GM18858 (cell line): ENCODE data around the gene CTF1.
A peak's percentile ranks its signal among the peaks of the same experiment; 100 is the strongest.
"Not testable (repeated sequence)": the region's sequence is repeated elsewhere in the genome, so short reads cannot be mapped to it uniquely, and the experiment has no call there.

Source experiments
- ATAC-seq: cut with Tn5 transposase; IDR thresholded peaks from one replicate; pipeline ENCODE4 v1.9.1; 2021; ENCODE audit not compliant: unreplicated experiment

The CTF1 gene

GRCh38 chr16:30887927-30888326 lies 8.5 kb upstream of the CTF1 start:
- ATAC-seq, result no peak

DNA sequence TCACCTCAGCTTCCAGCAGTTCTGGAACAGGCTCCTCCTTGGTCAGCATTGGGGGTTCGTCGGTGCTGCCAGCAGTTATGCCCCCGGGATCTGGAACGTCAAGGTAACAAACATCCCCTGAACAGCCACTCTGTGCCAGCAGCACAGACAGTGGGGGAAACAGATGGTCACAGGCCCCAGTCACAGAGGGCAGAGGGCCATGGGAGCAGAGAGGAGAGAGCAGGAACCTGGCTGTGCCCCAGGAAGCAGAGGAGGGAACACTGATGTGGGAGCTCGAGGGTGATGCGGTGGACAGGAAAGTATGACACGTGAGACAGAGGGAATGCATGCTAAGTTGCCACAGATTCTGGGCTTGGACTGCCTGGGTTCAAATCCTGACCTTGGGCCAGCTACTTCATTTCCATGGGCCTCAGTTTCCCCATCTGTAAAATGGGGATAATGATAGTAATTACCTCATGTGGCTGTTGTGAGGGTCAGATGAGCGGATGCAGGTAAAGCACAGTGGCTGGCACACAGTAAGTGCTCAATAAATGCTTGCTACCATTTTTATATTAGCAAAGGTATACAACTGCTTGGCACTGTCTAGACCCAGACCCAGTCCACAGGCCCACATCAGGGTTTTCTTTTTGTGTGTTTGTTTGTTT lies 7.4 kb upstream of the CTF1 start:
- ATAC-seq, result no peak

GRCh38 chr16:30889721-30890120 lies 6.7 kb upstream of the CTF1 start:
- ATAC-seq, result no peak

- not testable (repeated sequence) for ATAC-seq
These were observed 5.2 kb upstream of the CTF1 start for GRCh38 chr16:30891043-30891823.

- no peak for ATAC-seq
These were observed 3.6 kb upstream of the CTF1 start for GRCh38 chr16:30892670-30893416.

DNA sequence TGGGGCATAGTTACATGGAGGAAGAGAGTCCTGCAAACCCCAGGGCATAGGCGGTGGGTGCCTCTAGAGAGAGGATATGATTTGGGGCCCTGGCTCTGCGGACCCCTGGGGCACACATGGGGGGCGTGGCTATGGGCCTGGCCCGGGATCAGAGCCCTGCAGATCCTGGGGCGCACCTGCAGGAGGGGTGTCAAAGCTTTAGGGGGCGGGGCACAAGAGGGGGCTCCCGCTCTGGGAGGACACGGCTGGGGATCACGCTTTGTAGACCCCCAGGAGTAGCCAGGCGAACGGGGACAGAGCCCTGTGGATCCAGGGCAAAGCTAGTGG lies 3.0 kb upstream of the CTF1 start:
- ATAC-seq, result no peak

- ATAC-seq, result peak; percentile 42
These were observed 2.5 kb upstream of the CTF1 start, which contains the start of gene BCL7C for GRCh38 chr16:30893744-30894539. BCL7C (minus strand) TSS chr16:30894077; CDS start chr16:30893944, 133 bp downstream.

DNA sequence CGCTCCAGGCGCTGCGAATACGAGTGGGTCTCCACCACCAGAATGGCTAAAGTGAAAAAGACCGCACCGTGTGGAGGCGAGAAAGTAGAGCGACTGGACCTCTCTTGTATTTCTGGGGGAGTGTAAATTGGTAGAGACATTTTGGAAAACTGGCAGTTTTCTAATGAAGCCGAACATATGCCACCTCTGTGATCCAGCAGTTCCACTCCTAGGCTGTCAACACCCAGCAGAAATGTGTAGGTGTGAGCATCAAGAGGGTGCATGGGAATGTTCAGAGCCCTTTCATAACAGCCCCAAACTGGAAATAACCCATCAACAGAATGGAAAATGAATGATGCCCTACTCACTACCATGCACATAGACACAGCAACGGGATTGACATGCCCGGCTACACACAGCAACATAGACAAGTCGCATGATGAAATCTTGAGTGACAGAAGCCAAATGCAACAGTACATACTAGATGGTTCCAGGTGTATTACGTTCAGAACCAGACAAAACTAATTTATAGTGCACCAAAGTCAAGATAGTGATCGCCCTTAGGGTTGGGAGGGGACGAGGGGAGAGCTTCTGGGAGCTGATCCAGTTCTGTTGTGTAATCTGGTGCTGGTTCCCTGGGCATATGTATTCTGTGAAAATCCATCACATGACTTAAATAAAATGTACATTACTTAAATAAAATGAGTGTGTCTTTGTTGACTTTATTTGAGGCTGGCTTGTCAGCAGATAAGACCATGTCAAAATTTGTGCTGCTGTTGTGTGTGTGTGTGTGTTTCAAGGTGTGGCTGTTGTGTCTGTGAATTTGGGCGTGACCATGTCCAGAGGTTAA lies 1.7 kb upstream of the CTF1 start:
- no peak for ATAC-seq

DNA sequence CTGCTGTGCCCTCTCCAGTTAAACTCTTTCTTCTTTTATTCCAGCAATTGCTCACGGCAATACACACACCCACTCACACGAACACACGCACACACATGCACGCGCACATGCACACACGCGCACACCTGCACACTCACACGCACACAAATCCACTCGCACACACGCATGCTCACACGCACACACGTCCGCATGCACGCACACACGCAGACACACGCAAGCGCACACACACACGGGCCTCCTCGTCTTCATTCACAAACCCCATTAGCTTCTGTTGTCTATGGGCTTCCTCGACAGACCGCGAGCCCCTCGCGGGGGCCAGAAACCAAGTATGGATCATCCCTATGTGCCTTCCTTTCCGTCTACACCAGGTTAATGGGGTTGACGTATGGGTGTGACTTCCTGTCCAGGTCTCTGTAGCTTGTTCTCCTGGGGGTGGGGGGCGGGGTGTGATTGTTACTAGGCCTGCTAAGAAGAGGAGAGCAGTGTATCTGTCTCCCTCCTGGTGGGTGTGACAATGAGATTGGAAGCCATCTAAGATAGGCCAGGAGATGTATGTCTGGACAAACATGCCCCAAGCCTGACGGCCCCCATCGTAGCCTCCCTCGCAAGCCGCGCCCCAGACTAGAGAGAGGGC lies 670 bp upstream of the CTF1 start:
- ATAC-seq, result no peak

DNA sequence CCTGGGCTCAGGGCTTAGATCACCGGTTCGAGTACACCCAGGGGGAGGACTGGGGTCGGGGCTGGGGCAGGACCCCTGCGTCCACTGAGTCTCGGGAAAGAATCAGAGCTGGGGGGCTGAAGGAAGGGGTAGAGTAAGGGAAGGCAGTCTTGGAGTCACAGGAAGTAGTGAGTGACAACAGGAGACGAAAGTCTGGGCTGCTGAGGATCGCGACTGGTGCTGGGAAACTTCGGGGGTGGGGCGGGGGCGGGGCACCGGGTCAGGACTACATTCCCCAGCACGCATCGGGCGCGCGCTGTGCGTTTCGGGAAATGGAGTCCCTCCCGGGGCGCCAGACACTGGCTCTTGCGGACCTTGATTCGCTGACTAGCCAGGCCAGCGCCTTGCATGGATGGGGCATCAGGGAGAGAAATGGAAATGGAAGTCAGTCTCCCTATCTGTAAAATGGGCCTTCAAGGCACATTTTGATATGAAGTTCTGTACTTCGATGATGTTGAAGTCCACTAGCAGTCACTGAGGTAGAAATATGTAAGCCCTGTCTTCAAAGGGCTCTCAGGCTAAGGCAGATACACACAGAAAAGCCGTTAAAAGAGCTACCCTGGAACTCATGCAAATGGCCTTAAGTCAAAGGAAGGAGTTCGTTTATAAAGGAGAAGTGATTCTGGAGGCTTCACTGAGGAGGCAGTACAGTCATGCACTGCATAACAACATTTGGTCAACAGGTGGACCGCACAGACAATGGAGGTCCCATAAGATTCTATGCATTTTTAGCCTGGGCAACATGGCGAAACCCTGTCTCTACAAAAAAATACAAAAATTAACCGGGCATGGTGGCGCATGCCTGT lies 697 bp downstream of the CTF1 start:
- ATAC-seq, result no peak

DNA sequence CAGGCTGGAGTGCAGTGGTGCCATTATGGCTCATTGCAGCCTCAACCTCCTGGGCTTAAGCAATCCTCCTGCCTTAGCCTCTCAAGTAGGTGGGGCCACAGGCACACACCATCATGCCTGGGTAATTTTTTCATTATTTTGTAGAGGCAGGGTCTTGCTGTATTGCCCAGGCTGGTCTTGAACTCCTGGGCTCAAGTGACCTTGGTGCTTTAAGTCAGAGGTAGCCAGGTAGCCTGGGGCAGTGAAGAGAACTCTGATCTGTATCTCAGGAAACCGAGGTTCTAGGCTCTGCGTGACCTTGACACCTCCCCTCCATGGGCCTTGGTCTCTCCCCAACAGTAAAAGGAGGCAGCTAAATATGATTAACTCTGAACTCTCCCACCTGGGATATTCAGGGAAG lies 3.4 kb downstream of the CTF1 start:
- no peak for ATAC-seq

DNA sequence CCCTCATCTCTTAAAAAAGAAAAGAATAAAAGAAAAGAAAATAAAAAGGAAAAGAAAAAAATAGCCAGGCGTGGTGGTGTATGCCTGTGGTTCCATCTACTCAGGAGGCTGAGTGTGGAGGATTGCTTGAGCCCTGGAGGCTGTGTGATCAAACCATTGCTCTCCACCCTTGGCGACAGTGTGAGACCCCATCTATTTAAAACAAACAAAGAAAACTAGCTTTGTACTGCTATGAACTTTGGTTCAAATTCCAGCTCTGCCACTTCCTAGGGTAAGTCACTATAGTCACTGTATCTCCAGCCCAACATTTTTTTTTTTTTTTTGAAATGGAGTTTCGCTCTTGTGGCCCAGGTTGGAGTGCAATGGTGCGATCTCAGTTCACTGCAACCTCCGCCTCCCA lies 4.2 kb downstream of the CTF1 start:
- ATAC-seq, result no peak

DNA sequence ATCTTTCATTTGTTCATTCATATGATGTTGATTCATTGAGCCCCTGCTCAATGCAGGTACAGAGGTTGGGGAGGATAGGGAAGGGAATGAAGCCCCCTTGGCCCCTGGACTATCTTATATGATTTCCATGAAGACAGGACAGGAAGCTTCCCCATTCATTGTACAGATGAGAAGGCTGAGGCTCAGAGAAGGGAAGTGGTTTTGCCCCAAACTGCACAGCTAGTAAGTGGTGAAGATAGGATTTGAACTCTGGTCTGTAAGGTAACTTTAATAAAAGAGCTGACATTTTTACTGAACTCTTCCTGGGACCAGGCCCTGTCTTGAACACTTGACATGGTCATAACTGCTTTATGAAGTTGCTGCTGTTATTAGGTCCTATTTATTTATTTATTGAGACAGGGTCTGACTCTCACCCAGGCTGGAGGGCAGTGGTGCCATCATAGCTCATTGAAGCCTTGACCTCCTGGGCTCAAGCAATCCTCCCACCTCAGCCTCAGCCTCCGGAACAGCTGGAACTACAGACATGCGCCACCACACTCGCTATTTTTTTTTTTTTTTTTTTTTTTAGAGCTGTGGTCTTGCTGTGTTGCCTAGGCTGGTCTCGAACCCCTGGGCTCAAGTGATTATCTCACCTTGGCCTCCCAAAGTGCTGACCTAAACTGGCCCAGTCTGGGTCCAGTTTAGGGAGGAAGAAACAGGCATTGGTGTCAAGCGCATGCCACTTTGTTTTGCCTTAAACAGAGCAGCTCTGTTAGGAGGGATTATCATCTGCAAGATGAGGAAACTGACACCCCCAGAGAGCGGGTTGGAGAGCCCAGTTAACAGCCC lies 5.0 kb downstream of the CTF1 start:
- no peak for ATAC-seq

GRCh38 chr16:30902029-30902972 lies 5.9 kb downstream of the CTF1 start:
- ATAC-seq, result no peak

- no peak for ATAC-seq
These were observed 6.6 kb downstream of the CTF1 start for GRCh38 chr16:30903002-30903401.

DNA sequence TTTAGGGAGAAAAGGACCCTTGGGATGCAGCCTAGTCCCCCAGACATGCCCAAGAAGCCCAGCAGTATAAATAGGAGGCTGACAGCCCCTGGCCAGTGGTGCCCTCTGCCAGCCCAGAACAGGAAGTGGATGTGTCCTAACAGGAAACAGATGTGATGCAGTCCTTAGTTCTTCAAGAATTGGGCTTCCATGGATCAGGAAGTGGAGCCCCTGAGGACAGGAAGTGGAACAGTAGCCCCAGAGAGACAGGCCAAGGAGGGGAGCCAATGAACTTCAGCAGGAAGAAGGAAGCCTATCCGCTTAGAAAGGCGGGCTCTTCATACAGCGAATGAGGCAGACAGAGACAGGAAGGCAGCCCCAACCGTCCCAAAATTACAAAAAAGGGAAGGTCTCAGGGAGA lies 7.2 kb downstream of the CTF1 start:
- ATAC-seq, result no peak
